HG03060 (cell line): ENCODE data around the gene KLF11.

Source experiments
- ATAC-seq: cut with Tn5 transposase; IDR thresholded peaks from one replicate; pipeline ENCODE4 v1.9.1; 2021; ENCODE audit warnings: low read depth, moderate number of reproducible peaks; ENCODE audit not compliant: unreplicated experiment

The KLF11 gene

GRCh38 chr2:10043256-10043905 is at the start of gene KLF11:
KLF11 (plus strand) TSS chr2:10043550; CDS start chr2:10043717, 167 bp downstream.
- ATAC-seq: no peak

GRCh38 chr2:9994462-9994861 is 48.9 kb upstream of the KLF11 start:
- no peak for ATAC-seq

DNA sequence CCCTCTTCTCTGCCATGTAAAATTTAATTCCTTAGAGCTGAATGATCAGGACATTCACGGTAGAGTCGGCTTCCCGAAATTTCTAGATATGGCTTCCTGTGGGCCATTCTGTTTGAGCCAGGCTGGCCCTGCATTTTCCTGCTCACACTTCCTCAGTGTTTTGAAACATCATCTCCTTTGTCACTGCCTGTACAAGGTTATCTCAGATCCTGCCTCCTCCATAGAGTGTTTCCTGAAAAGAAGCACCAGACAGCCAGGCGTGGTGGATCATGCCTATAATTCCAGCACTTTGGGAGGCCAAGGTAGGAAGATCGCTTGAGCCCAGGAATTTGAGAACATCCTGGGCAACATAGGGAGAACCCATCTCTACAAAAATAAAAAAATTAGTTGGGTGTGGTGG is 48.3 kb upstream of the KLF11 start:
- ATAC-seq: no peak

DNA sequence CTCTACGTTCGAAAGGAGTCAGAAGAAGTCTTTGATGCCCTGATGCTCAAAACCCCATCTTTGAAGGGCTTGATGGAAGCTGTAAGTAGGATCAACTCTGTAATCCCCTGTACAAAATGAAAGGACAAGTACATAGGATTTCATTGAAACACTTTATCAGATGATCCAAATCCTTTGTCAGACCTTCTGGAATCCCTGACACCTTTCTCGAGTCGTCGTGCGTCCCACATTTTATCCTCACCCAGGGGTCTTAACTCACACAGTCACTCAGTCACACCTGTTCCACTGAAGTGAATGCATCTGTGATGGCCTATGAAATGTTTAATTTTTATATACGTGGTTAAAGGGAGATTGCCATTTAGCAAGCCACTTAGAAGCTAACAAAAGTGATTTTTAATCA is 47.0 kb upstream of the KLF11 start:
- no peak for ATAC-seq

- no peak for ATAC-seq
These were observed 45.4 kb upstream of the KLF11 start for GRCh38 chr2:9997936-9998335.

GRCh38 chr2:9998916-9999654 is 44.3 kb upstream of the KLF11 start:
- no peak for ATAC-seq

GRCh38 chr2:9999693-10000092 is 43.7 kb upstream of the KLF11 start:
- ATAC-seq: no peak

DNA sequence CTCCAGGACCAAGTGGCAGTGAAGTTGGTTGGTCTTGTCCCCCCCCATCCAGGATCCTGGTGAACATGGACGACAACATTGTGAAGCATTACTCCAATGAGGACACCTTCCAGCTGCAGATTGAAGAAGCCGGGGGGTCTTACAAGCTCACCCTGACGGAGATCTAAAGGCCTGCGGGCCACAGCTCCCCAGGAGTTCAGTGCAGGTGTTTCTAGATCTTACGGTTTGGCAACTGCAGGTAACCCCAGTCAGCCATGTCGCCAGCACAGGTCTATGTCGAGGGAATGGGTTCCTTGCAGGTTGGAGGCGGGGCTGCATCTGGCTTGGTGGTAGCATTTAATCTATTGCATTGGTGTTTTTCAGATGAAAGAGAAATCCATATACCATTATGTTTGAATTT is 42.8 kb upstream of the KLF11 start:
- no peak for ATAC-seq

DNA sequence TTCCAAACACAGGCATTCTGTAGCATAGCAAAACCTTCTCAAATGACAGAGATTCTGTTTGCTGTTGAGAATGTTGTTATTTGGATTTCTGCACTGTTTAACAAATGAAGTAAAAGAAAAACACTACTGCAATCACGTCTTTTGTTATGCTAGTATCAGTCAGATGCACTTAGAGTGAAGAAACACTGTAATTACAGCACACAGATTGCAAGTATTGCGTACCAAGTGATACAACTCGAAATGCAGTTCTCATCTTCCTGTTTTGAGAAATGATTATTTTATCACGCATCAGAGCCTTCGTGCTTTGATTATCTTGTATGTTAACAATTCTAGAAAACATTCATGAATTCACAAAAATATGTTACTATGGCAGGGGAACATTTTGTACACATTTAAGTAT is 41.8 kb upstream of the KLF11 start:
- no peak for ATAC-seq

DNA sequence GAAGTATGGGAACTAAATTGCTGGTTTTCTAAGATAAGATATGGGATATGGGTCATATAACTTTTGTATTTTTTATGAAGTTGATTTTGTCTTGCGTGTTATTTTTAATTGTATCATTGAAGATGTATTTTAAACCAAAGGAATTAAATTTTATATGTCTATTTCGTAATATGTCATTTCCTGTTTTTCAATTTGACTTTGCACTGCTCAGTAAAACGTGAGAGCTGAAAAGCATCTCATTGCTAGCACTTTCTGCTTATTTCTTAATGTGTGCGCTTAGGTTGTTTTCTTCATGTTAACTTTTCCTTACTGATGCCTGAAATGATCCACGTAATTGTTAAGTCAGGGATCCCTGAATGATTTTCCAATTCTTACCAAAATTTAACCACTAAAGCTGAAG is 41.2 kb upstream of the KLF11 start:
- no peak for ATAC-seq

- ATAC-seq: no peak
These were observed 40.7 kb upstream of the KLF11 start for GRCh38 chr2:10002681-10003080.

GRCh38 chr2:10003206-10004125 is 39.9 kb upstream of the KLF11 start:
- no peak for ATAC-seq

DNA sequence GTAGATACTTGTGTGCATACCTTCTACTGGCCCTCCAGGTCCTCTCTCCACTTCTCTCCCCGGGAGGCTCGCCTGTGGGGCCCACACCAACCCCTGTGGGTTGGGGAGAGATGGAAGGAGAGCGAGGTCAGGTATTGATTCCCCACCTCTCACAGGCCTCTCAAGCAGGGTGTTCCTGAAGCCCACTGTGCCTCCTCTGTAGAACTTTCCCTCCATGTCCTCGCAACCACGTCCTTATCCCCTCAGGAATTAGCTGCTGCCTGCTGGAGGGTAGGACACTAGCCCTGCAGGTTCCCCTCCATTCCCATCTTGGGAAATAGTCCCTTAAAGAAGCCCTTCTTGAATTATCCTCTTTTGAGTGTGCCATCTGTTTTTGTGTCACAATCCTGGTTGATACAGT is 38.9 kb upstream of the KLF11 start:
- ATAC-seq: no peak

GRCh38 chr2:10004836-10005235 is 38.5 kb upstream of the KLF11 start:
- no peak for ATAC-seq

DNA sequence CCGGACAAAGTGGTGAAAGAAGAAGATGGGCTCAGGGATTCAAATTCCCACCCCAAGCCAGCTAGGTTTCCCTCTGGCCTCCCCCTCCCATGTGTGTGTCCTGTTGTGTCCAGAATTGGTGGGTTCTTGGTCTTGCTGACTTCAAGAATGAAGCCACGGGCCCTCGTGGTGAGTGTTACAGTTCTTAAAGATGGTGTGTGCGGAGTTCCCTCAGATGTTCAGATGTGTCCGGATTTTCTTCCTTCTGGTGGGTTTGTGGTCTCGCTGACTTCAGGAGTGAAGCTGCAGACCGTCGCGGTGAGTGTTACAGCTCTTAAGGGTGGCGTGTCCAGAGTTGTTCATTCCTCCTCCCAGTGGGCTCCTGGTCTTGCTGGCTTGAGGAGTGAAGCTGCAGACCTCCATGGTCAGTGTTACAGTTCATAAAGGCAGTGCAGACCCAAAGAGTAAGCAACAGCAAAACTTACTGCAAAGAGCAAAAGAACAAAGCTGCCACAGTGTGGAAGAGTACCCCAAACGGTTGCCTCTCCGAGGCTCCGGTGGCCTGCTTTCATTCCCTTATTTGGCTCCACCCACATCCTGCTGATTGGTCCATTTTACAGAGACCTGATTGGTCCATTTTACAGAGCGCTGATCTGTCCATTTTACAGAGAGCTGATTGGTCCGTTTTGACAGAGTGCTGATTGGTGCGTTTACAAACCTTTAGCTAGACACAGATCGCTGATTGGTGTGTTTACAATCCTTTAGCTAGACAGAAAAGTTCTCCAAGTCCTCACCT is 37.7 kb upstream of the KLF11 start:
- no peak for ATAC-seq

- ATAC-seq: no peak
These were observed 36.9 kb upstream of the KLF11 start for GRCh38 chr2:10006236-10007161.

- no peak for ATAC-seq
These were observed 35.9 kb upstream of the KLF11 start for GRCh38 chr2:10007435-10007834.

DNA sequence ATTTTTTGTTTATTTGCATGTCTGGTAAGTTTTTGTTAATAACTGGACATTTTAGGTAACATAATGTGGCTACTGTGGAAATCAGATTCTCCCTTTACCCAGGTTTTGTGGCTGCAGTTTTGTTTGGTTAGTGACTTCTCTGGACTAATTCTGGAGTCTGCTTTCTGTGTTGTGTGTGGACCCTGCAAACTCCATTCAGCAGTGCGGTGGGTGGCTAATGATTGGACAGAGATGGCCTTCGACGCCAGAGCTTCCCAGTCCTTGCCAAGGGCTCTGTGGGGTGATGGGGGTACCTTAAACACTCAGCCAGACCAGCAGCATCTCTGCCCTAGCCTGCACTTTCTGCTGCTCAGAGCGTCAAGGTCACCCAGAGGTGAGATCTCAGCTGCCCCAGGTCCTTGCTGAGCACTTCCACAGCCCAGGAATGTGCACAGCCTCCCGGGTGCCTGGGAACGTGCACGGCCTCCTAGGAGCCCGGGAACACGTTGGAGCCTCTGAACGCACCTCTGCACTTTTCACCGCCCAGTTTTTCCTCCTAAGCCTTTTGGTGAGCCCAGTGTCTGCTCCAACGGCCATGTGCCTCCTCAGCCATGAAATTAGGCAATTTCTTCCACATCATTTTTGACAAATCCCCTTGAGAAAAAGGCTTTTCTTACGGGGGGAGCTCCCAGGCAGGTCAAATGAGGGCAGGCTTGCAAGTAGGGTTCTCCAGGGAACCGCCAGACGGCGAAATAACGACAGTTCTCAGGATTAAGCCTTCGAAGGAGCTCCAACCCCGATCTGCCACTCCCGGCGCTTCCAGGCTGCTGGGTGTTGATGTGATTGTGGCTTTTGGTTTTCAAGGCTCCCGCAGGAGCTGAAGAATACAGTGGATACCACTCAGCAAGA is 35.2 kb upstream of the KLF11 start:
- ATAC-seq: no peak

- no peak for ATAC-seq
These were observed 34.6 kb upstream of the KLF11 start for GRCh38 chr2:10008809-10009176.
